CD4-positive, alpha-beta T cell (primary cell): ENCODE results near the gene PRL. TPM values are rescaled to one million over a fixed set of nuclear protein-coding genes. Genes with fewer than 3 reads are reported as not detected.

Experiments used
- ATAC-seq: fragments of 200-7000 bp; cut with Tn5 transposase; one replicate; pipeline ENCODE4 v1.10.0; 2022; ENCODE audit warnings: mild to moderate bottlenecking; ENCODE audit not compliant: poor library complexity
- CTCF ChIA-PET: fragments of 350-600 bp; sonication (Branson Sonifier 250); formaldehyde crosslinking; loops from one replicate; lab custom pipeline; 2021; ENCODE audit warnings: antibody characterized with exemption, inconsistent platforms; lab: Charles Lee
- POLR2A ChIA-PET: fragments of 350-600 bp; sonication (Branson Sonifier 250); formaldehyde crosslinking; loops from one replicate; lab custom pipeline; 2021; ENCODE audit warnings: antibody characterized with exemption, inconsistent platforms; lab: Charles Lee
- DNase-seq, 14 experiments: peaks; one replicate each; pipeline ENCODE4 v3.0.0-alpha.2; 2013 to 2020; ENCODE audit warnings: mixed read lengths in 2 of 14
- H3K27ac ChIP-seq, 2 donors: one replicate each; pipeline versions ENCODE4 v1.5.1 to v1.7.0; 2013; ENCODE audit warnings: low read length in 2 of 2, low read depth in 1 of 2, mild to moderate bottlenecking in 1 of 2
- H3K27me3 ChIP-seq, 2 experiments: 1 replicate in 1 of 2; 2 replicates in 1 of 2; pipeline versions ENCODE4 v1.6.1 to v1.7.0; 2013; ENCODE audit warnings: low read length in 2 of 2, control low read depth in 1 of 2, mild to moderate bottlenecking in 1 of 2, moderate library complexity in 1 of 2; ENCODE audit not compliant: insufficient read depth in 2 of 2, control insufficient read depth in 1 of 2
- H3K36me3 ChIP-seq: one replicate; pipeline ENCODE4 v1.6.1; 2013; ENCODE audit warnings: low read length, control low read depth; ENCODE audit not compliant: insufficient read depth
- H3K4me1 ChIP-seq: one replicate; pipeline ENCODE4 v1.6.1; 2013; ENCODE audit warnings: low read length, control low read depth; ENCODE audit not compliant: insufficient read depth
- H3K4me3 ChIP-seq: one replicate; pipeline ENCODE4 v1.5.1; 2013; ENCODE audit warnings: mild to moderate bottlenecking, low read length, moderate library complexity
- H3K9me3 ChIP-seq, 2 experiments: 1 replicate in 1 of 2; 2 replicates in 1 of 2; pipeline versions ENCODE4 v1.6.1 to v1.7.0; 2013; ENCODE audit warnings: low read length in 2 of 2, mild to moderate bottlenecking in 2 of 2, control low read depth in 1 of 2, moderate library complexity in 1 of 2; ENCODE audit not compliant: control insufficient read depth in 1 of 2, insufficient read depth in 1 of 2
- H3K27ac Mint-ChIP-seq: one replicate; pipeline ENCODE4 v1.8.0; 2020; ENCODE audit warnings: mixed read lengths
- H3K27me3 Mint-ChIP-seq: one replicate; pipeline ENCODE4 v1.8.0; 2021; ENCODE audit warnings: mixed read lengths
- H3K36me3 Mint-ChIP-seq: one replicate; pipeline ENCODE4 v1.8.0; 2021; ENCODE audit warnings: low read depth, mixed read lengths
- H3K4me1 Mint-ChIP-seq: one replicate; pipeline ENCODE4 v1.8.0; 2021; ENCODE audit warnings: low read depth, mixed read lengths
- H3K4me3 Mint-ChIP-seq: one replicate; pipeline ENCODE4 v1.8.0; 2020; ENCODE audit warnings: mild to moderate bottlenecking, mixed read lengths
- H3K9me3 Mint-ChIP-seq: one replicate; pipeline ENCODE4 v1.8.0; 2020; ENCODE audit warnings: mixed read lengths
- intact Hi-C, 2 experiments: fragments of 100-400 bp; cut with DNase I in 1 of 2; cut with micrococcal nuclease in 1 of 2; formaldehyde crosslinking; loops; one replicate each; pipeline versions ENCODE4 v1.15.1 to v1.9.0; 2023 to 2025; cut with DNase I, micrococcal nuclease
- total RNA-seq, 174 experiments: library from RNA in 2 of 174; stranded (reverse) in 2 of 174; gene quantifications; one replicate each; pipeline ENCODE4 v1.2.3 and lab custom pipeline; 2021 to 2026
- TF ChIP-seq, protein P1 (sequence below): fragments of 200-600 bp; IDR thresholded peaks from one replicate; pipeline ENCODE4 v1.8.0; 2022; ENCODE audit warnings: antibody characterized with exemption, mild to moderate bottlenecking

The PRL gene
- total RNA-seq, 2 experiments from 2014 or later: not detected

DNA sequence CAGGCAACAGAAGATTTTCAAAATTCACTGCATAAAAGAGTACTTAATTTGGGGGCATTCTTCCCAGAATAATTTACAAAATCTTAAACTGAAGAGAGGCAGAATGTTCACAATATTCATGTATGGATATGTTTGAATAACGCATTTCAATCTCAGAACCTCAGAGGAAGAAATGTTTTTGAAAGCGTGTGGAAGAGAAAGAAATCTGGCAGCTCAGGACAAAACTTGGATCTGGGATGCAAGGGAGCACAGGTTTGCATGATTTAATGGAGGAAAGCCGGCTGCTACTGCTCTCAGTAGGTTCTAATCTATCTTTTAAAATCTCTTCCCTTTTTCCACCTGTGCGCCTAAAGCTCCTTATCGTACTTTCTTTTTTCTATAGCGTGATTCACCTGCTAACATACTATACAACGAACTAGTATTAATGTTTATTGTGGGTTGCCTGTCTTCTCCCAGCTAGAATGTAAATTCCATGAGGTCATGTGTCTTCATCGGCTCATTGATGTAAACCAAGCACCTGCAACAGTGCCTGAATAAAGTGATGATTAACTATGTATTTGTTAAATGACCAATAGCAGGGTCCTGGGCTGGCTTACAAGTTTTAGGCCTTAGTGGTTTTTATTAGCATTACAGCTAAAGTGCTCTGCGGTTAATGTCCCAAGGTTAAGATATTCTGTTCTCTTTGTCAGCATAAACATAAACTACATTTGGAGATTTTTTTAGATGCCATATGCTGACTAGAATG lies 15.3 kb downstream of the PRL start:
- no peaks in the 10 kb centered on the region for H3K4me1 Mint-ChIP-seq
- no peaks in the 10 kb centered on the region for H3K27me3 ChIP-seq
- H3K4me3 ChIP-seq: no peak overlapping the region
- POLR2A ChIA-PET: no interaction called here
- intact Hi-C loops: no loop called here
- no peaks in the 10 kb centered on the region for H3K36me3 ChIP-seq
- TF ChIP-seq, protein P1, sequence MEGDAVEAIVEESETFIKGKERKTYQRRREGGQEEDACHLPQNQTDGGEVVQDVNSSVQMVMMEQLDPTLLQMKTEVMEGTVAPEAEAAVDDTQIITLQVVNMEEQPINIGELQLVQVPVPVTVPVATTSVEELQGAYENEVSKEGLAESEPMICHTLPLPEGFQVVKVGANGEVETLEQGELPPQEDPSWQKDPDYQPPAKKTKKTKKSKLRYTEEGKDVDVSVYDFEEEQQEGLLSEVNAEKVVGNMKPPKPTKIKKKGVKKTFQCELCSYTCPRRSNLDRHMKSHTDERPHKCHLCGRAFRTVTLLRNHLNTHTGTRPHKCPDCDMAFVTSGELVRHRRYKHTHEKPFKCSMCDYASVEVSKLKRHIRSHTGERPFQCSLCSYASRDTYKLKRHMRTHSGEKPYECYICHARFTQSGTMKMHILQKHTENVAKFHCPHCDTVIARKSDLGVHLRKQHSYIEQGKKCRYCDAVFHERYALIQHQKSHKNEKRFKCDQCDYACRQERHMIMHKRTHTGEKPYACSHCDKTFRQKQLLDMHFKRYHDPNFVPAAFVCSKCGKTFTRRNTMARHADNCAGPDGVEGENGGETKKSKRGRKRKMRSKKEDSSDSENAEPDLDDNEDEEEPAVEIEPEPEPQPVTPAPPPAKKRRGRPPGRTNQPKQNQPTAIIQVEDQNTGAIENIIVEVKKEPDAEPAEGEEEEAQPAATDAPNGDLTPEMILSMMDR: no peak
- no peaks in the 10 kb centered on the region for H3K36me3 Mint-ChIP-seq
- H3K4me3 Mint-ChIP-seq: no peak overlapping the region
- CTCF ChIA-PET: no interaction called here
- no peak overlapping the region for H3K27ac ChIP-seq
- no peak for ATAC-seq
- H3K4me1 ChIP-seq: no peaks in the 10 kb centered on the region
- no peaks in the 10 kb centered on the region for H3K9me3 ChIP-seq
- H3K27ac Mint-ChIP-seq: no peak overlapping the region
- no peak for DNase-seq
- no peaks in the 10 kb centered on the region for H3K27me3 Mint-ChIP-seq
- H3K9me3 Mint-ChIP-seq: peaks cover 2% of the 10 kb centered on the region

DNA sequence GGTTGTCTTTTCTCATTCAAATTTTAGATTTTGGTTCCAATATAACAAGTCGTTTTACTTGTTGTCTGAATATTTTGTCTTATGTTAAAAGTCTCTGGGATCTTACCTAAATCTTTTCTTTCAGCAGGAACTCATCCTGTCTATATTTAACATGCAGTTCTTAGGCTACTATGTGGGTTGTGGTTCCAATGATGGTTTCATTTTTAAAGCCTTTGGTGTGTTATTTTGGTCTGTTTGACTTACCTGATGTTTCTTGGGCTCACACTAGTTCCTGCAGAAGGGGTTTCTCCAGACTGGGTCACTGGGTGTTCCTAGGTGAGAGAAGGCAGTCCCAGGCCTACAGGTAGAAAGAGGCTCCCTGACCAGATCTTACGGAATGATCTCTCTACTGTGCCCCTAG lies 17.4 kb downstream of the PRL start:
- H3K9me3 ChIP-seq: no peaks in the 10 kb centered on the region
- TF ChIP-seq, protein P1: no peak
- H3K4me1 Mint-ChIP-seq: no peaks in the 10 kb centered on the region
- H3K36me3 ChIP-seq: no peaks in the 10 kb centered on the region
- no peak overlapping the region for H3K27ac ChIP-seq
- DNase-seq (no peak), ATAC-seq (no peak)
- H3K27me3 ChIP-seq: no peaks in the 10 kb centered on the region
- H3K4me3 Mint-ChIP-seq: no peak overlapping the region
- H3K27ac Mint-ChIP-seq: no peak overlapping the region
- no peaks in the 10 kb centered on the region for H3K27me3 Mint-ChIP-seq
- intact Hi-C loops: no loop called here
- no peaks in the 10 kb centered on the region for H3K4me1 ChIP-seq
- ChIA-PET POLR2A (no interaction called here), CTCF (no interaction called here)
- H3K36me3 Mint-ChIP-seq: no peaks in the 10 kb centered on the region
- H3K9me3 Mint-ChIP-seq: peaks cover 6% of the 10 kb centered on the region
- no peak overlapping the region for H3K4me3 ChIP-seq

DNA sequence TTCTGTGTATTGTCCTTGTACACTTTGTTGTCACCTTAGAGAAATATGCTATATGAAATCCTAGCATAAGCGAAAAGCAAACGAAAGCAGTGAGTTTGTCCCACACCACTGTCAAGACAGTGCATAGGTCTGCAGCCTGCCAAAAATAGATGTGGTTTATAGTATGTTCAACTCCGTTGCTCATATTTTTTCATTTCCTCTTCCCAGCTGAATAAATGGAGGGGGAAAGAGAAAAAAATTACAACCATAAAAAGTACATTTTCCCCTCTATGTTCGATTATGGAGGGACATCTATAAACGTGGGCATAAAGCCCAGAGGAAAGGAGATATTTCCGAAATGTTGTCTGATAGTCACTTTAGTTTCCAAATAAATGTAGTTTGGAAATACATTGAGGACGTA lies 25.8 kb downstream of the PRL start:
- ChIA-PET CTCF (no interaction called here), POLR2A (no interaction called here)
- no peaks in the 10 kb centered on the region for H3K4me1 Mint-ChIP-seq
- Histone ChIP-seq H3K27me3 (no peaks in the 10 kb centered on the region), H3K4me1 (no peaks in the 10 kb centered on the region), H3K36me3 (no peaks in the 10 kb centered on the region), H3K9me3 (peaks cover 0 to 5% of the 10 kb centered on the region in 2 experiments), H3K4me3 (no peak overlapping the region), H3K27ac (no peak overlapping the region)
- no peaks in the 10 kb centered on the region for H3K27me3 Mint-ChIP-seq
- H3K36me3 Mint-ChIP-seq: no peaks in the 10 kb centered on the region
- H3K27ac Mint-ChIP-seq: no peak overlapping the region
- no peak for ATAC-seq
- H3K9me3 Mint-ChIP-seq: peaks cover 4% of the 10 kb centered on the region
- TF ChIP-seq, protein P1: no peak
- intact Hi-C loops: no loop called here
- DNase-seq: no peak
- H3K4me3 Mint-ChIP-seq: no peak overlapping the region
